Thyroid gland (tissue), 4 donors: ENCODE data around the gene RIT2.
"Not testable (repeated sequence)": the region's sequence is repeated elsewhere in the genome, so short reads cannot be mapped to it uniquely, and the experiment has no call there.

ENCODE experiments used
- CTCF ChIP-seq, 6 experiments: fragments of 200-600 bp in 3 of 6; fragments of 450-650 bp in 3 of 6; sonication (generic) in 3 of 6; IDR thresholded peaks; one replicate each; pipeline ENCODE4 v1.5.1; 2016 to 2019; ENCODE audit warnings: antibody characterized with exemption in 6 of 6, mild to moderate bottlenecking in 2 of 6, inconsistent platforms in 1 of 6, moderate library complexity in 1 of 6
- POLR2A ChIP-seq, 2 donors: fragments of 450-650 bp; IDR thresholded peaks; one replicate each; pipeline ENCODE4 v1.6.1; 2017; ENCODE audit warnings: antibody characterized with exemption in 2 of 2, mild to moderate bottlenecking in 2 of 2, moderate library complexity in 1 of 2

GRCh38 chr18:42795213-42795789 lies 320.2 kb downstream of the RIT2 start:
- not testable (repeated sequence) for TF ChIP-seq CTCF, POLR2A (IDR thresholded peaks at IDR 0.05)
